Endothelial cell of umbilical vein (primary cell): ENCODE data around the gene NMNAT1.

Experiments
- EZH2 ChIP-seq: IDR thresholded peaks from 2 replicates; pipeline ENCODE4 v1.6.1; 2012; ENCODE audit warnings: borderline replicate concordance, low read depth, mild to moderate bottlenecking, moderate library complexity, low read length, inconsistent platforms; ENCODE audit not compliant: severe bottlenecking
- FOS ChIP-seq: IDR thresholded peaks from 2 replicates; pipeline ENCODE4 v1.6.1; 2011; ENCODE audit warnings: mild to moderate bottlenecking, low read length, moderate library complexity, borderline replicate concordance; ENCODE audit not compliant: insufficient read depth
- GATA2 ChIP-seq: IDR thresholded peaks from 2 replicates; pipeline ENCODE4 v1.7.0; 2011; ENCODE audit warnings: low read depth, mild to moderate bottlenecking, moderate library complexity, mixed read lengths, low read length; ENCODE audit not compliant: insufficient read length, insufficient read depth
- JUN ChIP-seq: IDR thresholded peaks from 2 replicates; pipeline ENCODE4 v1.6.1; 2011; ENCODE audit warnings: borderline replicate concordance, low read depth; ENCODE audit not compliant: insufficient read length, insufficient read depth
- MYC ChIP-seq: IDR thresholded peaks from one replicate; pipeline ENCODE4 v1.6.1; 2011; ENCODE audit warnings: mild to moderate bottlenecking, low read depth, low read length
- POLR2A ChIP-seq: IDR thresholded peaks from 2 replicates; pipeline ENCODE4 v1.6.1; 2012; ENCODE audit warnings: low read depth, mild to moderate bottlenecking, control low read depth, low read length
- POLR2AphosphoS5 ChIP-seq: IDR thresholded peaks from 2 replicates; pipeline ENCODE4 v1.6.1; 2012; ENCODE audit warnings: low read depth, mild to moderate bottlenecking, control low read depth, low read length, moderate library complexity; ENCODE audit not compliant: insufficient read depth
- TF ChIP-seq, protein P1 (sequence below), 2 donors: IDR thresholded peaks; 1 replicate in 1 of 2; 2 replicates in 1 of 2; pipeline ENCODE4 v1.5.1; 2011; ENCODE audit warnings: low read length in 2 of 2, mild to moderate bottlenecking in 2 of 2, moderate library complexity in 2 of 2, control low read depth in 1 of 2, inconsistent platforms in 1 of 2, low read depth in 1 of 2; ENCODE audit not compliant: insufficient read depth in 1 of 2; ENCODE audit errors: extremely low read depth in 1 of 2
- TF ChIP-seq, protein P2 (sequence below): IDR thresholded peaks from 2 replicates; pipeline ENCODE4 v1.6.1; 2011; ENCODE audit not compliant: insufficient read depth, insufficient read length

DNA sequence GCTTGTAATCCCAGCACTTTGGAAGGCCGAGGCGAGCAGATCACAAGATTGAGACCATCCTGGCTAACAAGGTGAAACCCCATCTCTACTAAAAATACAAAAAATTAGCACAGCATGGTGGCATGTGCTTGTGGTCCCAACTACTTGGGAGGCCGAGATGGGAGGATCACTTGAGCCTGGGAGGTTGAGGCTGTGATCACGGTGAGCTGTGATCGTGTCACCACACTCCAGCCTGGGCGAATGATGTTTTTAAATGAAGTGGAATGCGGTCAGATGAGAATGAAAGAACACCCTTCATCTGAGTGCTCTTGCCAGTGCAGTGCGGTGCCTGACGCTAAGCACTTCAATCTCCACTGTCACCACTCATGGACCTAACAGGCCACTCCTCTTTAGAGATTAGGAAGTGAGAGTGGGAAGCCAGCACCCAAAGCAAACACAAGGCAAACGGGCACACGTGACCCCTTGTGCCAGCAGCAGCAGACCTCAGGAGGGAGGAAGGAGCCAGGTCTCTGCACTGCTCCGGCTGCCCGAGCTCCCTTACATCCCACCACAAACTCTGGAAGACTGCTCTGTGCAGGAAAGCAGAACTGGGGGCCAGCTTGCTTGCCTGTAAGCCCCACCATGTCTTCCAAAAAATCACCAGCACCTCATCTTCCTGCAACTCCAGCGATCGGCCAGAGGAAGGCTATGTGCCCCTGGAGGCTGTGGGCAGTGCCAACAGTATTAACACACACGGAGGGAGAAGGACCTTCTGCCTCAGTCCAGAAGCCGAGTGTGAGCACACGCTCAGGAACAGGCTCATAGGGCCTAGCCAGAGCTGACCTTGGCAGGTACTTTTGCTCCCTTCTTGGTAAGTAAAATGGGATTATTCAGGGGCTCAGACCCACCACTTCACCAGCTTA lies 42.9 kb upstream of the NMNAT1 start:
- TF ChIP-seq, protein P1, sequence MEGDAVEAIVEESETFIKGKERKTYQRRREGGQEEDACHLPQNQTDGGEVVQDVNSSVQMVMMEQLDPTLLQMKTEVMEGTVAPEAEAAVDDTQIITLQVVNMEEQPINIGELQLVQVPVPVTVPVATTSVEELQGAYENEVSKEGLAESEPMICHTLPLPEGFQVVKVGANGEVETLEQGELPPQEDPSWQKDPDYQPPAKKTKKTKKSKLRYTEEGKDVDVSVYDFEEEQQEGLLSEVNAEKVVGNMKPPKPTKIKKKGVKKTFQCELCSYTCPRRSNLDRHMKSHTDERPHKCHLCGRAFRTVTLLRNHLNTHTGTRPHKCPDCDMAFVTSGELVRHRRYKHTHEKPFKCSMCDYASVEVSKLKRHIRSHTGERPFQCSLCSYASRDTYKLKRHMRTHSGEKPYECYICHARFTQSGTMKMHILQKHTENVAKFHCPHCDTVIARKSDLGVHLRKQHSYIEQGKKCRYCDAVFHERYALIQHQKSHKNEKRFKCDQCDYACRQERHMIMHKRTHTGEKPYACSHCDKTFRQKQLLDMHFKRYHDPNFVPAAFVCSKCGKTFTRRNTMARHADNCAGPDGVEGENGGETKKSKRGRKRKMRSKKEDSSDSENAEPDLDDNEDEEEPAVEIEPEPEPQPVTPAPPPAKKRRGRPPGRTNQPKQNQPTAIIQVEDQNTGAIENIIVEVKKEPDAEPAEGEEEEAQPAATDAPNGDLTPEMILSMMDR (IDR thresholded peaks at IDR 0.05; ENCODE audit: extremely low read depth in 1 of 2, insufficient read depth in 1 of 2, low read depth in 1 of 2, low read length in 2 of 2), result no peak
- TF ChIP-seq POLR2A, result no peak
- no peak for TF ChIP-seq EZH2
- no peak for TF ChIP-seq JUN
- no peak for TF ChIP-seq MYC
- no peak for TF ChIP-seq POLR2AphosphoS5
- TF ChIP-seq, protein P2, sequence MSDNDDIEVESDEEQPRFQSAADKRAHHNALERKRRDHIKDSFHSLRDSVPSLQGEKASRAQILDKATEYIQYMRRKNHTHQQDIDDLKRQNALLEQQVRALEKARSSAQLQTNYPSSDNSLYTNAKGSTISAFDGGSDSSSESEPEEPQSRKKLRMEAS, result no peak
- no peak for TF ChIP-seq FOS
- TF ChIP-seq GATA2, result no peak
